Kidney epithelial cell (primary cell): ENCODE data around the gene RAB34. TPM values are rescaled to one million over a fixed set of nuclear protein-coding genes. Genes with fewer than 3 reads are reported as not detected.

Experiments
- DNase-seq: peaks from one replicate; pipeline ENCODE4 v3.0.0-alpha.2; 2010; ENCODE audit warnings: low read depth
- H3K27me3 ChIP-seq: 2 replicates; pipeline ENCODE4 v1.6.0; 2011; ENCODE audit warnings: low read length; ENCODE audit not compliant: control insufficient read depth, insufficient read depth
- H3K36me3 ChIP-seq: 2 replicates; pipeline ENCODE4 v1.5.1; 2011; ENCODE audit warnings: low read length; ENCODE audit not compliant: control insufficient read depth, insufficient read depth
- H3K4me3 ChIP-seq: 2 replicates; pipeline ENCODE4 v1.5.1; 2011; ENCODE audit warnings: low read depth, mild to moderate bottlenecking, control low read depth, low read length
- total RNA-seq: library from RNA; depleted of rRNA; stranded (reverse); fragments of >200 nt; gene quantifications from 2 replicates; pipeline ENCODE4 v1.2.3, GENCODE V29; 2015
- TF ChIP-seq, protein P1 (sequence below): IDR thresholded peaks from 2 replicates; pipeline ENCODE4 v1.5.1; 2011; ENCODE audit warnings: mild to moderate bottlenecking, moderate library complexity, low read length, control low read depth, inconsistent platforms; ENCODE audit not compliant: insufficient read depth, poor library complexity, severe bottlenecking

Gene RAB34
- total RNA-seq, 1 donor from 2014 or later: 314 TPM

DNA sequence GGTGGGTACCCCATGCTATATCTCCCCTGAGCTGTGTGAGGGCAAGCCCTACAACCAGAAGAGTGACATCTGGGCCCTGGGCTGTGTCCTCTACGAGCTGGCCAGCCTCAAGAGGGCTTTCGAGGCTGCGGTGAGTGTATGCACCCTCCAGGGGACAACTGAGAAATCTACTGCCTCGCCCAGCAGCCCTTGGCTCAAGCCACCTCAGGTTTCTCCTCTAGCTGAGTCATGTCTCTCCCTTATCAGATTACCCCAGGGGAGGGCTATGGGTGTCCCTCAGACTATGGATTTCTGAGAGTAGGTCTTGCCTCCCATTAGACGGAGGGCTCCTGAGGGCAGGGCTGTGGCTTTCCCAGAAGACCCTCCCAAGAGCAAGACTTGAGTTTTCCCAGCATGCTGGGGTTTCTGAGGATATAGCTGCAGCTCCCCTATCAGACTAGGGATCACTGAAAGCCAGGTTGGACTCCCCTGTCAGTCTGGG, 17.6 kb upstream of the RAB34 start:
- DNase-seq: no peak
- no peak overlapping the region for H3K4me3 ChIP-seq
- no peaks in the 10 kb centered on the region for H3K36me3 ChIP-seq
- no peaks in the 10 kb centered on the region for H3K27me3 ChIP-seq
- TF ChIP-seq, protein P1, sequence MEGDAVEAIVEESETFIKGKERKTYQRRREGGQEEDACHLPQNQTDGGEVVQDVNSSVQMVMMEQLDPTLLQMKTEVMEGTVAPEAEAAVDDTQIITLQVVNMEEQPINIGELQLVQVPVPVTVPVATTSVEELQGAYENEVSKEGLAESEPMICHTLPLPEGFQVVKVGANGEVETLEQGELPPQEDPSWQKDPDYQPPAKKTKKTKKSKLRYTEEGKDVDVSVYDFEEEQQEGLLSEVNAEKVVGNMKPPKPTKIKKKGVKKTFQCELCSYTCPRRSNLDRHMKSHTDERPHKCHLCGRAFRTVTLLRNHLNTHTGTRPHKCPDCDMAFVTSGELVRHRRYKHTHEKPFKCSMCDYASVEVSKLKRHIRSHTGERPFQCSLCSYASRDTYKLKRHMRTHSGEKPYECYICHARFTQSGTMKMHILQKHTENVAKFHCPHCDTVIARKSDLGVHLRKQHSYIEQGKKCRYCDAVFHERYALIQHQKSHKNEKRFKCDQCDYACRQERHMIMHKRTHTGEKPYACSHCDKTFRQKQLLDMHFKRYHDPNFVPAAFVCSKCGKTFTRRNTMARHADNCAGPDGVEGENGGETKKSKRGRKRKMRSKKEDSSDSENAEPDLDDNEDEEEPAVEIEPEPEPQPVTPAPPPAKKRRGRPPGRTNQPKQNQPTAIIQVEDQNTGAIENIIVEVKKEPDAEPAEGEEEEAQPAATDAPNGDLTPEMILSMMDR: no peak

DNA sequence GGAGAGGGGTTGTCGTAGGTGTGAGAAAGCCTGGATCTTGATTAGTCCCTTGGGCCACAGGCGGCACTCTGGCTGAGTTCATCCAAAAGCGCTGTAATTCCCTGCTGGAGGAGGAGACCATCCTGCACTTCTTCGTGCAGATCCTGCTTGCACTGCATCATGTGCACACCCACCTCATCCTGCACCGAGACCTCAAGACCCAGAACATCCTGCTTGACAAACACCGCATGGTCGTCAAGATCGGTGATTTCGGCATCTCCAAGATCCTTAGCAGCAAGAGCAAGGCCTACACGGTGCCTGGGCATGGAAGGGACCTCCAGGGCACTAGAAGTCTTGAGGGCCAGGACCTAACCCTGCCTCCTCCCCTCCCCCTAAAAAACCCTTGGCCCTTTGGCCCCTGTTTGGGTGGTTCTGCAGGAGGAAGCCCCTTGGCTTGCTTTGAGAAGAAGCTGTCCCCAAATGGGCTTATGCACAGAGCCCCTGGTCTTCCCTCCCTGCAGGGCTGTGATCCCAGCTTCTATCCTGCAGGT, 17.1 kb upstream of the RAB34 start:
- TF ChIP-seq, protein P1: no peak
- Histone ChIP-seq H3K36me3 (no peaks in the 10 kb centered on the region), H3K4me3 (no peak overlapping the region), H3K27me3 (no peaks in the 10 kb centered on the region)
- DNase-seq: no peak

DNA sequence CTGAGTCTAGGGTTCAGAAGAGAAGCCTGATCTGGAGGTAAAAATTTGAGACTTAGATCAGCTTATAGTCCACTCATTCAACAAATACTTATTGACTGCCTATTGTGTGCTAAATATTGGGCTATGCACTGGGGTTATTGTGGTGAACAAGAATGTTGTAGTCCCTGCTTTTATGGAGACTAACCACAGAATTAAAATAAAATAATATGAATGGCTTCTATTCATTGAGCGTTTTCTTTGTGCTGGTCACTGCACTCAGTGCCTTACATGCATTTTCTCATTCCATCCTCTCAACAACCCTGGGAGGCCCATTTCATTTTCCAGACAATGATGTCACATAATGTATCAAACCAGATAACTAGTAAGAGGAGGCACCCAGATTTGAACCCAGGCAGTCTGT, 15.7 kb upstream of the RAB34 start:
- DNase-seq: no peak
- H3K27me3 ChIP-seq: no peaks in the 10 kb centered on the region
- TF ChIP-seq, protein P1: no peak
- no peak overlapping the region for H3K4me3 ChIP-seq
- no peaks in the 10 kb centered on the region for H3K36me3 ChIP-seq

DNA sequence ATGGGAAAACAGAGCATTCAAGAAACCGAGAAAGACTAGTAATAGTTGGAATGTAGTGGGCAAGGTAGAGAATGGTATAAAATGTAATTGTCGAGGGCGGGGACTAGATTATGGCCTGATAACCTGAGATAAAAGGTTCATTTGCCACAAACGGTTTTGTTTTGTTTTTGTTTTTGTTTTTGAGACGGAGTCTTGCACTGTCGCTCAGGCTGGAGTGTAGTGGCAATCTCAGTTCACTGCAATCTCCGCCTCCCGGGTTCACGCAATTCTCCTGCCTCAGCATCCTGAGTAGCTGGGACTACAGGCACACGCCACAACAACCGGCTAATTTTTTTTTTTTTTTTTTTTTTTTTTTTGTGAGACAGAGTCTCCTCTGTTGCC, 12.3 kb upstream of the RAB34 start:
- no peaks in the 10 kb centered on the region for H3K36me3 ChIP-seq
- H3K27me3 ChIP-seq: no peaks in the 10 kb centered on the region
- DNase-seq: no peak
- TF ChIP-seq, protein P1: no peak
- H3K4me3 ChIP-seq: no peak overlapping the region

DNA sequence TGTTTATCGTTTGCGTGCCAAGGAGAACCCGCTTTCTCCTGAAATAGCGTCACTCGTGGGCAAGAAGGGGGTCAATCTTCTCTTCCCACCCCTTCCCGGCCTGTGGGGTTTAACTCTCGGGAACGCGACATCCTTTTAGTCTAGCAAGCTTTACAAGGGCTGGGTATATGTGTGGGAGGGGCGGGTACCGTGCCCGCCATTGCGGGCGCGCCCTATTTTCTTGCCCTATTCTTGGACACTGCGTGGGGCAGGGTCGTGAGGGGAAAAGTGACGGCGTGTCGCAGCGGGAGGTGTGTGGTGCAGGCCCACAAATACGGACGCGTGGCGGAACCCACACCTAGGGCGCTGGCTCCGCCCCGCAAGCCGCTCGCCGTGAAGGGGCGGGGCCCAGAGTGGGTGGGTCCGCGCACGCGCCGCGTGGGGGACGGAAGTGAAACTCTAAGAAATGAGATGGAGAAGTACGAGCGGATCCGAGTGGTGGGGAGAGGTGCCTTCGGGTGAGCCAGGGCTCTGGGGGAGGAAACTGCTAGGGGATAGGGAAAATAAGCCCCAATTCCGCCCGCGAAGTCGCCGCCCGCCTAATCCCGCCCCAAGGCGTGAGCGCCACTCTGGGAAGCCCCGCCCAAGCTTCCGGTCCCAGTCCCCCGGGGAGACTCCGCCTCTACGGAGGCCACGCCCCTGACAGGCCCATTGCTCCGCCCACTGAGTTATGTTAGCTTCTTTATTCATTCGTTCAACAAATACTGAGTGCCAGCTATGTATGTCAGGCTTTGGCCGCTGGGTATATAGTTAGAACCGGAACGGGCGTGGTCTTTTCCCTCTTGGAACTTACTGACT, 10.9 kb upstream of the RAB34 start, which contains the start of gene NEK8:
Gene NEK8 (plus strand): TSS at position 425 of the 837 bp plus-strand sequence. CDS start 26 bp downstream, at position 451.
- Histone ChIP-seq H3K27me3 (no peaks in the 10 kb centered on the region), H3K4me3 (peak within 1 kb of the TSS; percentile 75), H3K36me3 (peaks cover 3% of the 10 kb centered on the region)
- TF ChIP-seq, protein P1: no peak
- no peak for DNase-seq
